Astrocyte of the cerebellum (primary cell): ENCODE measurements around the gene UACA.

ENCODE experiments used
- DNase-seq: peaks from one replicate; pipeline ENCODE4 v3.0.0-alpha.2; 2011; ENCODE audit warnings: low read depth
- H3K4me3 ChIP-seq: 2 replicates; pipeline ENCODE4 v1.5.1; 2011; ENCODE audit warnings: mild to moderate bottlenecking, low read depth, low read length, moderate library complexity
- CTCF ChIP-seq: IDR thresholded peaks from 2 replicates; pipeline ENCODE4 v1.5.1; 2012; ENCODE audit warnings: low read length, low read depth, moderate library complexity, mild to moderate bottlenecking; ENCODE audit errors: missing control alignments
- in situ Hi-C: cut with HindIII; loops from 2 replicates; pipeline ENCODE4 v1.10.0; 2017; ENCODE audit warnings: low sequenced_read_pairs

UACA gene

GRCh38 chr15:70646169-70646568, 117.2 kb downstream of the UACA start:
- H3K4me3 ChIP-seq = no peak overlapping the region
- TF ChIP-seq CTCF = no peak
- DNase-seq = no peak
- in situ Hi-C loops = no loop called here

DNA sequence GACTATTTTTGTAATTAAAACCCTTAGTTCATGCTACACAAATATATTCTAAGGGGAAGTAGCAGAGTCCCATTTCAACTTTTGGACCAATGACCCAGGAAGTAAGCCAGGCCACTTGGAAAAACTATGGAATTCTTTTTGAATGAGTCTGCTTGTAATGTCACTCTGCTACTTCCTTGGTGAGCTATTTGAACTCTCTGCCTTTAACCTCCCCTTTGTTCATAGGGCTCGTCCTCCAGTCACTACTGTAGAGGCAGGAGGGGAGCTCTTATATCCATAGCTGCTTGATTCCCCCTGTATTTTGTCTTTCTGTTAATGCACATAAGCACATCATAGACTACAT, 119.6 kb downstream of the UACA start:
- no peak for DNase-seq
- no peak for TF ChIP-seq CTCF
- in situ Hi-C loops = no loop called here
- no peak overlapping the region for H3K4me3 ChIP-seq

DNA sequence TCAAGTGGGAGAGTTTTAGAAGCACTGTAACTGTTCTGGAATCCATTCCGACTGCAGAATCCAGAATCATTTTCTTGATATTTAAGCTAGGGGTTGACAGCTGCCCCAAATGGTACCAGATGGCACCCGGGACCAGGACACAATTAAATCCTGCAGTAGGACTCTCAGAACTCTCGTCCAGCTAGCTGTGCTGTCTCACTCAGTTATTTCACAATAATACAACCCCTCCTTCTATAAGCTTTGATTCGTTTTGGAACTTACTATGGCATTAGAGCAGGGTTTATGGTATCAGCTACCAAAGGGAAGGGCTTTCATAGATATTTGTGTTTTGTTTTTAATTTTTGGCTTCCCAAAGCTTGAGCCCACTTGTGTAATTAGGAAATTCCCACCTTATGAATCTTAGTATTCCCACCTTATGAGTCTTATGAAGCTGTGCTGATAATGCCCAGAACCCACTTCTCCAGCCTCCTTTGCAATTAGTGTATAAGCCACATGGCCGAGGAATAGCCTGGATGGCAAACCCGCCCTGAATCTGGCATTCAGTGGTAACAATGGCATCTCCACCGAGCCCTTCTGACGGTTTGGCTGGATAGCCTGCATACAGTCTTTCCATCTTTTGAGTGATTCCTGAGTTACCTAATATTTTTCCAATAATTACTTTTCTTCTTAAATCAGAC, 120.1 kb downstream of the UACA start:
- no peak overlapping the region for H3K4me3 ChIP-seq
- no peak for TF ChIP-seq CTCF
- DNase-seq = no peak
- in situ Hi-C loops = no loop called here

DNA sequence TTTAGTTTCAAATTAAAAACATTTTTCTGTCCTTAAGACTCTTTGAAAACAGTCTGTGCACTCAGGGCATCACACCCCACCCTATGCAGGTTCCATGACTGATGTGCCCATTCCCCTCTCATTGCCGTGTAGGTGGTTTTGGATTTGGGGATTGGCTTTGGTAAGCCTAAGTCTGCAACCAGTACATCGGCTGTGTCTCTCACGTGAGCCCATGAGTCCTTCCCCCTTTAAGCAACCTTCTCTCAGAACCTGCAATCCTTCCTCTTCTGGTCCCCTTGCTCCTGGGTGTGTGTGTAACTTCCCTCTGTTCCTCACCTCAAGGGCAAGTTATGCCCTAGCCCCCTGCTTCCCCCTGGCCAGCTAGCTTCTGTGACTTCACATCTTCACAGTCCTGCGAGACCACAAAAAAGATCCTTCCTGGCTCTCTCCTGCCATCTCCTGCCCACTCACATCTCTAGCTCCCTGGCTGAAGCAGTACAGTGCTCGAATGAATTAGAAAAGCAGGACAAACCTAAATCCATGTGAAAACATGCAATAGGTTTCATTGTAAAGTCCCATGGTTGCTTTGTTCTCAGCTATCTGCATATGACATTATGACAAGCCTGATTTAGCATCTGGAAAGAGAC, 126.7 kb downstream of the UACA start:
- in situ Hi-C loops = no loop called here
- no peak overlapping the region for H3K4me3 ChIP-seq
- no peak for DNase-seq
- peak; percentile 74 for TF ChIP-seq CTCF

DNA sequence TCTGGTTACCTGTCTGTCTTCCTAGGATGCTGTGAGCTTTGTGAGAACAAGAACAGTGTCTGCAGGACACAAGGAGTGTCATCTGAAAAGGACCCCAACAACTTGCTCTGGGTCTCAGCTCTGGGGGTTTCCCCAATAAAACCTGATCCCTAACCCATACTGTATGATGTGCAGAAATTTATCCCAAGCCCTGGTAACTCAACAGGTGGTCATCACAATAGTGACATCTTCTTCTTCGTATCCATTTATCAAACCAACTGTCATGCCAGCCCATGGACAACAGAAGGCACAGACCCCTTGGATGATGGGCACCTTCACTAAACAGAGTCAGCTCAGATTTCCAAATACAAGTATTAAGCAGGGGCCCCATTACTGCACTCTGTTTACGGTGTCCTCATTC, 127.5 kb downstream of the UACA start:
- no peak for TF ChIP-seq CTCF
- no peak for DNase-seq
- H3K4me3 ChIP-seq = no peak overlapping the region
- in situ Hi-C loops = no loop called here

- in situ Hi-C loops = no loop called here
- TF ChIP-seq CTCF = no peak
- DNase-seq = no peak
- no peak overlapping the region for H3K4me3 ChIP-seq
Observed at GRCh38 chr15:70633991-70634390, 129.4 kb downstream of the UACA start.
